ENCODE results near the gene GLP1R.

GLP1R gene

GRCh38 chr6:39107034-39107433 is 58.5 kb downstream of the GLP1R start:
- Histone ChIP-seq H2AK5ac (ENCODE audit: low read depth, low read length) (no peak overlapping the region), H3K79me1 (ENCODE audit: low read depth, low read length) (no peaks in the 10 kb centered on the region), H3K9ac (ENCODE audit: low read depth, low read length, poor library complexity) (no peak overlapping the region), H3K4ac (ENCODE audit: low read length) (no peak overlapping the region), H3K23ac (ENCODE audit: low read depth, low read length, poor library complexity) (no peak overlapping the region), H3K4me2 (ENCODE audit: insufficient read depth, low read length, poor library complexity, severe bottlenecking) (no peak overlapping the region), H3K18ac (ENCODE audit: low read length) (no peak overlapping the region), H4K8ac (ENCODE audit: low read depth, low read length) (no peak overlapping the region), H2BK15ac (ENCODE audit: low read length) (no peak overlapping the region), H3K9me3 (replicated peaks in 1 of 2; ENCODE audit: control insufficient read depth in 2 of 2, insufficient read depth in 1 of 2, low read depth in 1 of 2, low read length in 2 of 2) (no peaks in the 10 kb centered on the region), H3K27me3 (ENCODE audit: control insufficient read depth in 3 of 3, insufficient read depth in 3 of 3, low read depth in 1 of 3, low read length in 3 of 3) (no peaks in the 10 kb centered on the region), H3K14ac (ENCODE audit: low read length) (no peak overlapping the region), H4K91ac (ENCODE audit: low read depth, low read length, poor library complexity) (no peak overlapping the region), H2BK5ac (ENCODE audit: low read length) (no peak overlapping the region), H2BK12ac (ENCODE audit: low read length) (no peak overlapping the region), H3K4me1 (ENCODE audit: control insufficient read depth in 2 of 2, insufficient read depth in 1 of 2, low read depth in 1 of 2, low read length in 2 of 2) (no peaks in the 10 kb centered on the region), H2BK120ac (ENCODE audit: low read depth, low read length) (no peak overlapping the region), H3K4me3 (ENCODE audit: low read length in 2 of 2) (no peak overlapping the region), H3K36me3 (replicated peaks in 1 of 2; ENCODE audit: control insufficient read depth in 2 of 2, insufficient read depth in 2 of 2, low read length in 2 of 2) (peaks cover 12 to 31% of the 10 kb centered on the region in 2 donors), H2AFZ (ENCODE audit: low read length) (no peak overlapping the region), H3K27ac (replicated peaks; ENCODE audit: low read length) (no peak overlapping the region)
- no CpG with 5 or more reads among the region's 4 CpGs for whole genome bisulfite sequencing, 2 donors (ENCODE audit: extremely low coverage in 2 of 2, insufficient read length in 2 of 2, insufficient replicate concordance in 1 of 2)
- DNase-seq (ENCODE audit: low spot score) = no peak

GRCh38 chr6:39107641-39108040 is 59.1 kb downstream of the GLP1R start:
- Histone ChIP-seq H3K4me3 (ENCODE audit: low read length in 2 of 2) (no peak overlapping the region), H3K14ac (ENCODE audit: low read length) (no peak overlapping the region), H3K9ac (ENCODE audit: low read depth, low read length, poor library complexity) (no peak overlapping the region), H2AFZ (ENCODE audit: low read length) (no peak overlapping the region), H3K36me3 (replicated peaks in 1 of 2; ENCODE audit: control insufficient read depth in 2 of 2, insufficient read depth in 2 of 2, low read length in 2 of 2) (peaks cover 12 to 31% of the 10 kb centered on the region in 2 donors), H3K4me2 (ENCODE audit: insufficient read depth, low read length, poor library complexity, severe bottlenecking) (no peak overlapping the region), H3K18ac (ENCODE audit: low read length) (no peak overlapping the region), H2BK5ac (ENCODE audit: low read length) (no peak overlapping the region), H3K23ac (ENCODE audit: low read depth, low read length, poor library complexity) (no peak overlapping the region), H3K9me3 (replicated peaks in 1 of 2; ENCODE audit: control insufficient read depth in 2 of 2, insufficient read depth in 1 of 2, low read depth in 1 of 2, low read length in 2 of 2) (no peaks in the 10 kb centered on the region), H4K8ac (ENCODE audit: low read depth, low read length) (no peak overlapping the region), H2BK120ac (ENCODE audit: low read depth, low read length) (no peak overlapping the region), H3K4ac (ENCODE audit: low read length) (no peak overlapping the region), H2AK5ac (ENCODE audit: low read depth, low read length) (no peak overlapping the region), H4K91ac (ENCODE audit: low read depth, low read length, poor library complexity) (no peak overlapping the region), H3K27me3 (ENCODE audit: control insufficient read depth in 3 of 3, insufficient read depth in 3 of 3, low read depth in 1 of 3, low read length in 3 of 3) (no peaks in the 10 kb centered on the region), H3K27ac (replicated peaks; ENCODE audit: low read length) (no peak overlapping the region), H3K4me1 (ENCODE audit: control insufficient read depth in 2 of 2, insufficient read depth in 1 of 2, low read depth in 1 of 2, low read length in 2 of 2) (no peaks in the 10 kb centered on the region), H2BK12ac (ENCODE audit: low read length) (no peak overlapping the region), H3K79me1 (ENCODE audit: low read depth, low read length) (no peaks in the 10 kb centered on the region), H2BK15ac (ENCODE audit: low read length) (no peak overlapping the region)
- no CpG with 5 or more reads among the region's 2 CpGs for WGBS, 2 donors (ENCODE audit: extremely low coverage in 2 of 2, insufficient read length in 2 of 2, insufficient replicate concordance in 1 of 2)
- DNase-seq (ENCODE audit: low spot score) = no peak

GRCh38 chr6:39108041-39108839 is 59.7 kb downstream of the GLP1R start:
- WGBS, 2 donors (ENCODE audit: extremely low coverage in 2 of 2, insufficient read length in 2 of 2, insufficient replicate concordance in 1 of 2) = no CpG with 5 or more reads among the region's 7 CpGs
- no peak overlapping the region for H3K14ac ChIP-seq (ENCODE audit: low read length)
- no peak overlapping the region for H4K8ac ChIP-seq (ENCODE audit: low read depth, low read length)
- DNase-seq (ENCODE audit: low spot score) = no peak
- no peak overlapping the region for H3K4ac ChIP-seq (ENCODE audit: low read length)
- H3K4me3 ChIP-seq (ENCODE audit: low read length in 2 of 2) = no peak overlapping the region
- no peak overlapping the region for H2BK15ac ChIP-seq (ENCODE audit: low read length)
- no peak overlapping the region for H3K18ac ChIP-seq (ENCODE audit: low read length)
- H2AFZ ChIP-seq (ENCODE audit: low read length) = no peak overlapping the region
- H3K9ac ChIP-seq (ENCODE audit: low read depth, low read length, poor library complexity) = no peak overlapping the region
- no peak overlapping the region for H3K4me2 ChIP-seq (ENCODE audit: insufficient read depth, low read length, poor library complexity, severe bottlenecking)
- H3K23ac ChIP-seq (ENCODE audit: low read depth, low read length, poor library complexity) = no peak overlapping the region
- H2AK5ac ChIP-seq (ENCODE audit: low read depth, low read length) = no peak overlapping the region
- no peak overlapping the region for H2BK120ac ChIP-seq (ENCODE audit: low read depth, low read length)
- H2BK5ac ChIP-seq (ENCODE audit: low read length) = no peak overlapping the region
- peaks cover 12 to 31% of the 10 kb centered on the region in 2 donors for H3K36me3 ChIP-seq (replicated peaks in 1 of 2; ENCODE audit: control insufficient read depth in 2 of 2, insufficient read depth in 2 of 2, low read length in 2 of 2)
- H3K79me1 ChIP-seq (ENCODE audit: low read depth, low read length) = no peaks in the 10 kb centered on the region
- no peaks in the 10 kb centered on the region for H3K9me3 ChIP-seq (replicated peaks in 1 of 2; ENCODE audit: control insufficient read depth in 2 of 2, insufficient read depth in 1 of 2, low read depth in 1 of 2, low read length in 2 of 2)
- no peak overlapping the region for H4K91ac ChIP-seq (ENCODE audit: low read depth, low read length, poor library complexity)
- no peaks in the 10 kb centered on the region for H3K4me1 ChIP-seq (ENCODE audit: control insufficient read depth in 2 of 2, insufficient read depth in 1 of 2, low read depth in 1 of 2, low read length in 2 of 2)
- H2BK12ac ChIP-seq (ENCODE audit: low read length) = no peak overlapping the region
- no peaks in the 10 kb centered on the region for H3K27me3 ChIP-seq (ENCODE audit: control insufficient read depth in 3 of 3, insufficient read depth in 3 of 3, low read depth in 1 of 3, low read length in 3 of 3)
- no peak overlapping the region for H3K27ac ChIP-seq (replicated peaks; ENCODE audit: low read length)

- Histone ChIP-seq H2BK12ac (ENCODE audit: low read length) (no peak overlapping the region), H3K23ac (ENCODE audit: low read depth, low read length, poor library complexity) (no peak overlapping the region), H2BK120ac (ENCODE audit: low read depth, low read length) (no peak overlapping the region), H3K4me2 (ENCODE audit: insufficient read depth, low read length, poor library complexity, severe bottlenecking) (no peak overlapping the region), H3K9ac (ENCODE audit: low read depth, low read length, poor library complexity) (no peak overlapping the region), H3K79me1 (ENCODE audit: low read depth, low read length) (no peaks in the 10 kb centered on the region), H4K8ac (ENCODE audit: low read depth, low read length) (no peak overlapping the region), H2BK15ac (ENCODE audit: low read length) (no peak overlapping the region), H3K9me3 (replicated peaks in 1 of 2; ENCODE audit: control insufficient read depth in 2 of 2, insufficient read depth in 1 of 2, low read depth in 1 of 2, low read length in 2 of 2) (no peaks in the 10 kb centered on the region), H2AK5ac (ENCODE audit: low read depth, low read length) (no peak overlapping the region), H2AFZ (ENCODE audit: low read length) (no peak overlapping the region), H3K4me3 (ENCODE audit: low read length in 2 of 2) (no peak overlapping the region), H3K14ac (ENCODE audit: low read length) (no peak overlapping the region), H3K27me3 (ENCODE audit: control insufficient read depth in 3 of 3, insufficient read depth in 3 of 3, low read depth in 1 of 3, low read length in 3 of 3) (peaks cover 0 to 8% (median 0%) of the 10 kb centered on the region in 3 experiments), H3K18ac (ENCODE audit: low read length) (no peak overlapping the region), H3K4me1 (ENCODE audit: control insufficient read depth in 2 of 2, insufficient read depth in 1 of 2, low read depth in 1 of 2, low read length in 2 of 2) (peaks cover 2 to 4% of the 10 kb centered on the region in 2 donors), H4K91ac (ENCODE audit: low read depth, low read length, poor library complexity) (no peak overlapping the region), H3K27ac (replicated peaks; ENCODE audit: low read length) (no peak overlapping the region), H3K36me3 (replicated peaks in 1 of 2; ENCODE audit: control insufficient read depth in 2 of 2, insufficient read depth in 2 of 2, low read length in 2 of 2) (peaks cover 7 to 21% of the 10 kb centered on the region in 2 donors), H3K4ac (ENCODE audit: low read length) (no peak overlapping the region), H2BK5ac (ENCODE audit: low read length) (no peak overlapping the region)
- DNase-seq (ENCODE audit: low spot score) = no peak
- WGBS, 2 donors (ENCODE audit: extremely low coverage in 2 of 2, insufficient read length in 2 of 2, insufficient replicate concordance in 1 of 2) = no CpG with 5 or more reads among the region's 5 CpGs
Observed at GRCh38 chr6:39111280-39111679, 62.7 kb downstream of the GLP1R start.
